ENCODE data around the gene SPOCK1. TPM values are rescaled to one million over a fixed set of nuclear protein-coding genes. Genes with fewer than 3 reads are reported as not detected.

The SPOCK1 gene
- total and polyA plus RNA-seq, 2 donors (not counting 3 experiments of a cell fraction or from before 2014, with no cell fraction given): 144 to 280 TPM

GRCh38 chr5:137341831-137342230, 157.3 kb downstream of the SPOCK1 start:
- intact Hi-C loops (cut with micrococcal nuclease): loop anchor here (2.0 kb wide), 1 partner anchor 539 kb away; no protein-coding TSS in a partner anchor
- no TSS peak for BruUV-seq (replicated peaks)
- dilution Hi-C loops (cut with MboI; ENCODE audit: extremely low pct_ligation_motif_present, low sequenced_read_pairs): no loop called here
- ChIA-PET CTCF (interaction anchor here (1.6 to 10.6 kb wide), 6 partner anchors 12 to 539 kb away, joined by 3 to 172 read pairs (median 30); partner anchors contain the start of gene SPOCK1), POLR2A (no interaction called here)
- TF ChIP-seq EZH2 (IDR thresholded peaks at IDR 0.05; ENCODE audit: borderline replicate concordance, low read depth, low read length, severe bottlenecking) (no peak), FOS (IDR thresholded peaks at IDR 0.05; ENCODE audit: borderline replicate concordance, insufficient read depth, low read length) (no peak), MAX (IDR thresholded peaks at IDR 0.05; ENCODE audit: insufficient read depth, insufficient read length) (no peak)
- TF ChIP-seq, protein P1, sequence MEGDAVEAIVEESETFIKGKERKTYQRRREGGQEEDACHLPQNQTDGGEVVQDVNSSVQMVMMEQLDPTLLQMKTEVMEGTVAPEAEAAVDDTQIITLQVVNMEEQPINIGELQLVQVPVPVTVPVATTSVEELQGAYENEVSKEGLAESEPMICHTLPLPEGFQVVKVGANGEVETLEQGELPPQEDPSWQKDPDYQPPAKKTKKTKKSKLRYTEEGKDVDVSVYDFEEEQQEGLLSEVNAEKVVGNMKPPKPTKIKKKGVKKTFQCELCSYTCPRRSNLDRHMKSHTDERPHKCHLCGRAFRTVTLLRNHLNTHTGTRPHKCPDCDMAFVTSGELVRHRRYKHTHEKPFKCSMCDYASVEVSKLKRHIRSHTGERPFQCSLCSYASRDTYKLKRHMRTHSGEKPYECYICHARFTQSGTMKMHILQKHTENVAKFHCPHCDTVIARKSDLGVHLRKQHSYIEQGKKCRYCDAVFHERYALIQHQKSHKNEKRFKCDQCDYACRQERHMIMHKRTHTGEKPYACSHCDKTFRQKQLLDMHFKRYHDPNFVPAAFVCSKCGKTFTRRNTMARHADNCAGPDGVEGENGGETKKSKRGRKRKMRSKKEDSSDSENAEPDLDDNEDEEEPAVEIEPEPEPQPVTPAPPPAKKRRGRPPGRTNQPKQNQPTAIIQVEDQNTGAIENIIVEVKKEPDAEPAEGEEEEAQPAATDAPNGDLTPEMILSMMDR (IDR thresholded peaks at IDR 0.05; ENCODE audit: extremely low read depth in 1 of 2, insufficient read depth in 1 of 2, low read depth in 1 of 2, low read length in 2 of 2): no peak
- H3K9ac ChIP-seq (replicated peaks; ENCODE audit: extremely low read depth, insufficient read depth, low read length): peak overlapping the region; percentile 0
- H3K4me1 ChIP-seq (ENCODE audit: control insufficient read depth, extremely low read depth, insufficient read depth, low read length): peaks cover 50% of the 10 kb centered on the region
- H3K36me3 ChIP-seq (ENCODE audit: control insufficient read depth in 2 of 2, extremely low read depth in 1 of 2, insufficient read depth in 2 of 2, low read length in 2 of 2): no peaks in the 10 kb centered on the region
- H3K9me1 ChIP-seq (replicated peaks; ENCODE audit: control insufficient read depth, extremely low read depth, insufficient read depth, low read length): no peaks in the 10 kb centered on the region
- peak overlapping the region; percentile 64 for H3K27ac ChIP-seq (ENCODE audit: insufficient read depth, low read depth, low read length)
- H4K20me1 ChIP-seq (replicated peaks; ENCODE audit: control insufficient read depth, extremely low read depth, insufficient read depth, low read length): no peaks in the 10 kb centered on the region
- peak overlapping the region in 1 of 3 experiments; percentile 16 for H3K4me3 ChIP-seq (replicated peaks in 1 of 3; ENCODE audit: insufficient read depth in 1 of 3, low read depth in 1 of 3, low read length in 3 of 3)
- H3K4me2 ChIP-seq (ENCODE audit: insufficient read depth, low read length): peak overlapping the region; percentile 41
- H3K9me3 ChIP-seq (replicated peaks; ENCODE audit: control insufficient read depth, insufficient read depth, low read length): no peaks in the 10 kb centered on the region
- no peak overlapping the region for H2AFZ ChIP-seq (ENCODE audit: low read depth, low read length)
- no peaks in the 10 kb centered on the region for H3K27me3 ChIP-seq (ENCODE audit: control insufficient read depth in 2 of 2, insufficient read depth in 2 of 2, low read length in 2 of 2)
- H3K79me2 ChIP-seq (ENCODE audit: control insufficient read depth, insufficient read depth, low read length): peaks cover 43% of the 10 kb centered on the region
- peak; percentile 25 for DNase-seq (ENCODE audit: low read depth, low spot score)
- no peak for FAIRE-seq

GRCh38 chr5:137340881-137341280, 158.2 kb downstream of the SPOCK1 start:
- no TSS peak for BruUV-seq (replicated peaks)
- Histone ChIP-seq H3K36me3 (ENCODE audit: control insufficient read depth in 2 of 2, extremely low read depth in 1 of 2, insufficient read depth in 2 of 2, low read length in 2 of 2) (no peaks in the 10 kb centered on the region), H2AFZ (ENCODE audit: low read depth, low read length) (no peak overlapping the region), H4K20me1 (replicated peaks; ENCODE audit: control insufficient read depth, extremely low read depth, insufficient read depth, low read length) (no peaks in the 10 kb centered on the region), H3K4me2 (ENCODE audit: insufficient read depth, low read length) (no peak overlapping the region), H3K27me3 (ENCODE audit: control insufficient read depth in 2 of 2, insufficient read depth in 2 of 2, low read length in 2 of 2) (no peaks in the 10 kb centered on the region), H3K4me1 (ENCODE audit: control insufficient read depth, extremely low read depth, insufficient read depth, low read length) (peaks cover 41% of the 10 kb centered on the region), H3K9ac (replicated peaks; ENCODE audit: extremely low read depth, insufficient read depth, low read length) (no peak overlapping the region), H3K4me3 (replicated peaks in 1 of 3; ENCODE audit: insufficient read depth in 1 of 3, low read depth in 1 of 3, low read length in 3 of 3) (no peak overlapping the region), H3K79me2 (ENCODE audit: control insufficient read depth, insufficient read depth, low read length) (peaks cover 42% of the 10 kb centered on the region), H3K9me1 (replicated peaks; ENCODE audit: control insufficient read depth, extremely low read depth, insufficient read depth, low read length) (no peaks in the 10 kb centered on the region), H3K27ac (ENCODE audit: insufficient read depth, low read depth, low read length) (no peak overlapping the region), H3K9me3 (replicated peaks; ENCODE audit: control insufficient read depth, insufficient read depth, low read length) (no peaks in the 10 kb centered on the region)
- dilution Hi-C loops (cut with MboI; ENCODE audit: extremely low pct_ligation_motif_present, low sequenced_read_pairs) (no loop called here), intact Hi-C loops (cut with micrococcal nuclease) (no loop called here)
- TF ChIP-seq MYC (IDR thresholded peaks at IDR 0.05; ENCODE audit: low read depth, low read length) (no peak), MAX (IDR thresholded peaks at IDR 0.05; ENCODE audit: insufficient read depth, insufficient read length) (no peak), EZH2 (IDR thresholded peaks at IDR 0.05; ENCODE audit: borderline replicate concordance, low read depth, low read length, severe bottlenecking) (no peak), JUN (IDR thresholded peaks at IDR 0.05; ENCODE audit: borderline replicate concordance, insufficient read depth, insufficient read length, low read depth) (no peak), GATA2 (IDR thresholded peaks at IDR 0.05; ENCODE audit: insufficient read depth, insufficient read length, low read depth, low read length) (no peak), FOS (IDR thresholded peaks at IDR 0.05; ENCODE audit: borderline replicate concordance, insufficient read depth, low read length) (no peak), POLR2AphosphoS5 (IDR thresholded peaks at IDR 0.05; ENCODE audit: insufficient read depth, low read depth, low read length) (no peak), POLR2A (IDR thresholded peaks at IDR 0.05; ENCODE audit: low read depth, low read length) (no peak)
- TF ChIP-seq, protein P1 (IDR thresholded peaks at IDR 0.05; ENCODE audit: extremely low read depth in 1 of 2, insufficient read depth in 1 of 2, low read depth in 1 of 2, low read length in 2 of 2): no peak
- CTCF ChIA-PET: interaction anchor here (2.1 to 10.6 kb wide), 3 partner anchors 21 to 538 kb away, joined by 5 to 172 read pairs (median 142); partner anchors contain the start of gene SPOCK1
- POLR2A ChIA-PET: interaction anchor here (0.5 kb wide), 1 partner anchor 40 kb away, joined by 4 read pairs; no protein-coding TSS in a partner anchor
- FAIRE-seq (no peak), DNase-seq (ENCODE audit: low read depth, low spot score) (no peak)

Data from endothelial cell of umbilical vein (primary cell).